Astrocyte (in vitro differentiated cells and primary cell): ENCODE results near the gene CSRNP3. TPM values are rescaled to one million over a fixed set of nuclear protein-coding genes. Genes with fewer than 3 reads are reported as not detected.
A peak's percentile ranks its signal among the peaks of the same experiment; 100 is the strongest.

Experiments
- DNase-seq: peaks from one replicate; pipeline ENCODE4 v3.0.0-alpha.2; 2010; ENCODE audit warnings: low read depth
- FAIRE-seq: peaks from 2 replicates; lab custom pipeline; 2011; peaks lifted over from hg19 to GRCh38; lab: Jason Lieb, UNC
- H2AFZ ChIP-seq: 2 replicates; pipeline ENCODE4 v1.6.0; 2012; ENCODE audit warnings: low read depth, low read length, inconsistent platforms
- H3K27ac ChIP-seq: 2 replicates; pipeline ENCODE4 v1.5.1; 2011; ENCODE audit warnings: low read depth, low read length, inconsistent platforms
- H3K27me3 ChIP-seq: 2 replicates; pipeline ENCODE4 v1.6.0; 2011; ENCODE audit warnings: low read length, inconsistent platforms; ENCODE audit not compliant: insufficient read depth
- H3K36me3 ChIP-seq: 2 replicates; pipeline ENCODE4 v1.5.1; 2011; ENCODE audit warnings: low read length, inconsistent platforms; ENCODE audit not compliant: insufficient read depth
- H3K4me1 ChIP-seq: 2 replicates; pipeline ENCODE4 v1.5.1; 2011; ENCODE audit warnings: low read length, inconsistent platforms; ENCODE audit not compliant: insufficient read depth
- H3K4me2 ChIP-seq: 2 replicates; pipeline ENCODE4 v1.6.0; 2012; ENCODE audit warnings: low read length, inconsistent platforms
- H3K4me3 ChIP-seq: 2 replicates; pipeline ENCODE4 v1.5.1; 2011; ENCODE audit warnings: low read depth, mild to moderate bottlenecking, low read length, inconsistent platforms; ENCODE audit not compliant: insufficient read depth
- H3K79me2 ChIP-seq: 2 replicates; pipeline ENCODE4 v1.6.0; 2012; ENCODE audit warnings: mild to moderate bottlenecking, low read length, inconsistent platforms; ENCODE audit not compliant: insufficient read depth
- H3K9ac ChIP-seq: 2 replicates; pipeline ENCODE4 v1.6.0; 2012; ENCODE audit warnings: mild to moderate bottlenecking, low read length, inconsistent platforms
- H3K9me3 ChIP-seq: 2 replicates; pipeline ENCODE4 v1.5.1; 2012; ENCODE audit warnings: low read depth, mild to moderate bottlenecking, low read length, inconsistent platforms; ENCODE audit not compliant: insufficient read depth
- H4K20me1 ChIP-seq: 2 replicates; pipeline ENCODE4 v1.6.0; 2012; ENCODE audit warnings: low read length, inconsistent platforms; ENCODE audit not compliant: insufficient read depth
- H3K27ac Mint-ChIP-seq: one replicate; pipeline ENCODE4 v1.8.0; 2021; ENCODE audit warnings: mild to moderate bottlenecking, mixed read lengths; ENCODE audit not compliant: unreplicated experiment
- H3K27me3 Mint-ChIP-seq: one replicate; pipeline ENCODE4 v1.8.0; 2021; ENCODE audit warnings: low read depth, mixed read lengths; ENCODE audit not compliant: unreplicated experiment
- H3K36me3 Mint-ChIP-seq: one replicate; pipeline ENCODE4 v1.8.0; 2021; ENCODE audit warnings: low read depth, mixed read lengths; ENCODE audit not compliant: unreplicated experiment
- H3K4me1 Mint-ChIP-seq: one replicate; pipeline ENCODE4 v1.8.0; 2021; ENCODE audit warnings: low read depth, mixed read lengths; ENCODE audit not compliant: unreplicated experiment
- H3K4me3 Mint-ChIP-seq: one replicate; pipeline ENCODE4 v1.8.0; 2021; ENCODE audit warnings: mild to moderate bottlenecking, moderate library complexity, mixed read lengths; ENCODE audit not compliant: unreplicated experiment
- H3K9me3 Mint-ChIP-seq: one replicate; pipeline ENCODE4 v1.8.0; 2021; ENCODE audit warnings: mild to moderate bottlenecking, mixed read lengths; ENCODE audit not compliant: unreplicated experiment
- CTCF ChIP-seq: IDR thresholded peaks from 2 replicates; pipeline ENCODE4 v1.5.1; 2011; ENCODE audit warnings: low read depth, mild to moderate bottlenecking, inconsistent platforms, low read length, moderate library complexity; ENCODE audit not compliant: insufficient read depth
- EZH2 ChIP-seq: IDR thresholded peaks from 2 replicates; pipeline ENCODE4 v1.6.1; 2012; ENCODE audit warnings: mild to moderate bottlenecking, low read length, inconsistent platforms; ENCODE audit not compliant: insufficient read depth
- total RNA-seq: library from RNA; stranded (reverse); gene quantifications from 2 replicates; pipeline ENCODE4 v1.2.1, GENCODE V29; 2021

The CSRNP3 gene
- total RNA-seq, 1 donor from 2014 or later = 5.9 TPM

GRCh38 chr2:165472922-165473321, 3.4 kb downstream of the CSRNP3 start:
- DNase-seq (no peak), FAIRE-seq (no peak)
- Histone ChIP-seq H3K79me2 (no peaks in the 10 kb centered on the region), H3K9ac (no peak overlapping the region), H3K36me3 (no peaks in the 10 kb centered on the region), H3K27me3 (no peaks in the 10 kb centered on the region), H4K20me1 (no peaks in the 10 kb centered on the region), H3K4me2 (no peak overlapping the region), H3K9me3 (no peaks in the 10 kb centered on the region), H2AFZ (no peak overlapping the region), H3K4me1 (no peaks in the 10 kb centered on the region), H3K4me3 (no peak overlapping the region), H3K27ac (no peak overlapping the region)
- Mint-ChIP-seq H3K4me3 (no peak overlapping the region), H3K4me1 (peaks cover 10% of the 10 kb centered on the region), H3K27ac (no peak overlapping the region), H3K36me3 (no peaks in the 10 kb centered on the region), H3K9me3 (no peaks in the 10 kb centered on the region), H3K27me3 (no peaks in the 10 kb centered on the region)
- no peak for TF ChIP-seq EZH2
- no peak for TF ChIP-seq CTCF

- Histone ChIP-seq H3K4me2 (no peak overlapping the region), H3K9me3 (no peaks in the 10 kb centered on the region), H2AFZ (no peak overlapping the region), H3K79me2 (no peaks in the 10 kb centered on the region), H3K9ac (no peak overlapping the region), H4K20me1 (no peaks in the 10 kb centered on the region), H3K4me3 (no peak overlapping the region), H3K36me3 (no peaks in the 10 kb centered on the region), H3K27me3 (no peaks in the 10 kb centered on the region), H3K27ac (no peak overlapping the region), H3K4me1 (no peaks in the 10 kb centered on the region)
- H3K27ac Mint-ChIP-seq = no peak overlapping the region
- no peak overlapping the region for H3K4me3 Mint-ChIP-seq
- H3K36me3 Mint-ChIP-seq = no peaks in the 10 kb centered on the region
- no peaks in the 10 kb centered on the region for H3K27me3 Mint-ChIP-seq
- no peaks in the 10 kb centered on the region for H3K9me3 Mint-ChIP-seq
- TF ChIP-seq EZH2 (no peak), CTCF (no peak)
- no peak for DNase-seq
- H3K4me1 Mint-ChIP-seq = peaks cover 6% of the 10 kb centered on the region
- FAIRE-seq = no peak
Observed at GRCh38 chr2:165474619-165475276, 5.2 kb downstream of the CSRNP3 start.

DNA sequence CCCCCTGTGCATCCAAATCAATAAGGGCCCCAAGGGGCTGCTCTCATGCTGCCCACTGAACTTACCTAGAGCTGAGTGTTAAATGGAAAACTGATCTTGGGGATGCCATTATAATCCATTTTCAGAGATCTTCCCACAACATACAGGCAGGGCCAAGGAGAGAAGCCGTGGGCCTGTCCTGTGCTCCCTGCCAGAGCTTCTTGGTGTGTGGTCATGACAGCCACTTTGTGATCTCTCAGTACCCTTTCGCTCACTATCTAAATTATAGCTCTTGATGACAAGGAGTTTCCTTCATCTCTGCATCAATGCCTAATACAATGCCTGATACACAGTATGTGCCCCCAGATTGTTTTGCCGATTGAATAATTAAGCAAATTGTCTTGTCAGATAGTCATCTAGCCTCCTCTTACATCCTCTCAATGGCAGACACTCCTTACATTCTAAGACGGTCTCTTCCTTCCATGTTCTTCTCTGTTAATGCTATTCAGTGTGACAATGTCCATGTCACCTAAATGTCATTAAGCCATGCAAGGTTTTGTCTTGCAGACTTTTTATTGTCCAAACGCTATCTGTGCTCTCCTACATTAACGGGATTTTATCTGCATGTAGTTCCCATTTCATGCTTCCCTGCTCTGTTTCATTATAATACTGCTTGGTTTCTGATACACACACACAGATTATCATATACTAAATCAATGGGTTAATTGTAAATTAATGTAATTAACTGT, 5.9 kb downstream of the CSRNP3 start:
- H3K9ac ChIP-seq = no peak overlapping the region
- no peaks in the 10 kb centered on the region for H3K4me1 ChIP-seq
- H3K4me3 Mint-ChIP-seq = no peak overlapping the region
- no peak overlapping the region for H3K4me3 ChIP-seq
- H3K27me3 Mint-ChIP-seq = no peaks in the 10 kb centered on the region
- no peaks in the 10 kb centered on the region for H3K36me3 Mint-ChIP-seq
- FAIRE-seq (no peak), DNase-seq (no peak)
- no peaks in the 10 kb centered on the region for H3K36me3 ChIP-seq
- H3K79me2 ChIP-seq = no peaks in the 10 kb centered on the region
- peaks cover 3% of the 10 kb centered on the region for H3K4me1 Mint-ChIP-seq
- H3K9me3 ChIP-seq = no peaks in the 10 kb centered on the region
- no peak overlapping the region for H3K4me2 ChIP-seq
- TF ChIP-seq CTCF (no peak), EZH2 (no peak)
- no peak overlapping the region for H3K27ac Mint-ChIP-seq
- peak overlapping the region; percentile 5 for H2AFZ ChIP-seq
- no peak overlapping the region for H3K27ac ChIP-seq
- no peaks in the 10 kb centered on the region for H3K27me3 ChIP-seq
- H4K20me1 ChIP-seq = no peaks in the 10 kb centered on the region
- no peaks in the 10 kb centered on the region for H3K9me3 Mint-ChIP-seq
